B cell (primary cell): Measurements from ENCODE around the gene ARR3. TPM values are rescaled to one million over a fixed set of nuclear protein-coding genes. Genes with fewer than 3 reads are reported as not detected.
A peak's percentile ranks its signal among the peaks of the same experiment; 100 is the strongest.

Source experiments
- ATAC-seq: fragments of 200-7000 bp; cut with Tn5 transposase; one replicate; pipeline ENCODE4 v1.10.0; 2021; ENCODE audit warnings: low read depth, mild to moderate bottlenecking, moderate number of reproducible peaks, moderate library complexity
- CTCF ChIA-PET: fragments of 350-600 bp; sonication (Branson Sonifier 250); formaldehyde crosslinking; loops from one replicate; lab custom pipeline; 2021; ENCODE audit warnings: antibody characterized with exemption, inconsistent platforms; lab: Charles Lee
- POLR2A ChIA-PET: fragments of 350-600 bp; sonication (Branson Sonifier 250); formaldehyde crosslinking; loops from one replicate; lab custom pipeline; 2021; ENCODE audit warnings: antibody characterized with exemption; lab: Charles Lee
- DNase-seq: peaks from one replicate; pipeline ENCODE4 v3.0.0; 2013
- H2AFZ ChIP-seq: 2 replicates; pipeline ENCODE4 v1.6.1; 2012; ENCODE audit warnings: mild to moderate bottlenecking, low read depth, low read length; ENCODE audit not compliant: insufficient read depth, poor library complexity, severe bottlenecking
- H3K27ac ChIP-seq, 2 donors: 1 replicate in 1 of 2; 2 replicates in 1 of 2; pipeline ENCODE4 v1.5.1; 2012 to 2013; ENCODE audit warnings: low read length in 2 of 2, mild to moderate bottlenecking in 2 of 2, moderate library complexity in 1 of 2
- H3K27me3 ChIP-seq, 4 experiments: fragments of 200-600 bp in 1 of 4; sonication (generic) in 1 of 4; replicated peaks in 1 of 4; 1 replicate in 2 of 4; 2 replicates in 2 of 4; pipeline versions ENCODE4 v1.6.1 to v1.7.0; 2013 to 2016; ENCODE audit warnings: low read length in 3 of 4, mild to moderate bottlenecking in 2 of 4, mixed read lengths in 1 of 4, moderate library complexity in 1 of 4; ENCODE audit not compliant: insufficient read depth in 4 of 4, control insufficient read depth in 3 of 4; ENCODE audit errors: control extremely low read depth in 1 of 4
- H3K36me3 ChIP-seq, 2 experiments: replicated peaks in 1 of 2; 1 replicate in 1 of 2; 2 replicates in 1 of 2; pipeline versions ENCODE4 v1.6.1 to v1.7.1; 2013; ENCODE audit warnings: low read length in 1 of 2; ENCODE audit not compliant: insufficient read depth in 2 of 2, control insufficient read depth in 1 of 2; ENCODE audit errors: control extremely low read depth in 1 of 2, extremely low read depth in 1 of 2
- H3K4me1 ChIP-seq, 2 donors: fragments of 200-600 bp in 1 of 2; sonication (generic) in 1 of 2; 1 replicate in 1 of 2; 2 replicates in 1 of 2; pipeline versions ENCODE4 v1.5.1 to v1.6.1; 2013 to 2017; ENCODE audit warnings: low read length in 2 of 2; ENCODE audit not compliant: control insufficient read depth in 2 of 2, insufficient read depth in 2 of 2
- H3K4me2 ChIP-seq: replicated peaks from 2 replicates; pipeline ENCODE3; 2012; ENCODE audit warnings: mild to moderate bottlenecking, low read depth, low read length; ENCODE audit not compliant: poor library complexity, severe bottlenecking
- H3K4me3 ChIP-seq, 5 experiments: fragments of 200-600 bp in 1 of 5; sonication (generic) in 1 of 5; 1 replicate in 3 of 5; 2 replicates in 2 of 5; pipeline versions ENCODE4 v1.5.1 to v1.7.0; 2011 to 2016; ENCODE audit warnings: low read length in 4 of 5, mild to moderate bottlenecking in 4 of 5, low read depth in 2 of 5, control low read depth in 1 of 5, moderate library complexity in 1 of 5; ENCODE audit not compliant: insufficient read depth in 1 of 5; ENCODE audit errors: control extremely low read depth in 1 of 5, extremely low read depth in 1 of 5
- H3K79me2 ChIP-seq: fragments of 200-600 bp; sonication (generic); one replicate; pipeline ENCODE4 v1.6.0; 2016; ENCODE audit warnings: low read length; ENCODE audit not compliant: control insufficient read depth, insufficient read depth
- H3K9ac ChIP-seq: fragments of 200-600 bp; sonication (generic); 2 replicates; pipeline ENCODE4 v1.6.1; 2017; ENCODE audit warnings: mild to moderate bottlenecking, low read length, moderate library complexity
- H3K9me3 ChIP-seq, 3 donors: one replicate each; pipeline versions ENCODE4 v1.6.1 to v1.7.1; 2013; ENCODE audit warnings: low read length in 2 of 3; ENCODE audit not compliant: control insufficient read depth in 2 of 3, insufficient read depth in 1 of 3; ENCODE audit errors: control extremely low read depth in 1 of 3
- H4K20me1 ChIP-seq: 2 replicates; pipeline ENCODE4 v1.6.0; 2012; ENCODE audit warnings: mild to moderate bottlenecking, low read length; ENCODE audit not compliant: insufficient read depth, control insufficient read depth, poor library complexity, severe bottlenecking
- H3K27ac Mint-ChIP-seq: one replicate; pipeline ENCODE4 v1.8.0; 2021; ENCODE audit warnings: mixed read lengths
- H3K27me3 Mint-ChIP-seq: one replicate; pipeline ENCODE4 v1.8.0; 2021; ENCODE audit warnings: mixed read lengths
- H3K4me1 Mint-ChIP-seq: one replicate; pipeline ENCODE4 v1.8.0; 2021; ENCODE audit warnings: mixed read lengths
- H3K4me3 Mint-ChIP-seq: one replicate; pipeline ENCODE4 v1.8.0; 2021; ENCODE audit warnings: mixed read lengths
- H3K9me3 Mint-ChIP-seq: one replicate; pipeline ENCODE4 v1.8.0; 2022; ENCODE audit warnings: mixed read lengths; ENCODE audit not compliant: insufficient read depth
- CTCF ChIP-seq: fragments of 200-600 bp; IDR thresholded peaks from one replicate; pipeline ENCODE4 v1.8.0; 2022; ENCODE audit warnings: antibody characterized with exemption, mild to moderate bottlenecking
- EZH2 ChIP-seq: IDR thresholded peaks from 2 replicates; pipeline ENCODE4 v1.6.1; 2012; ENCODE audit warnings: borderline replicate concordance, low read depth, mild to moderate bottlenecking, moderate library complexity, low read length; ENCODE audit not compliant: insufficient read depth, poor library complexity, severe bottlenecking
- WGBS: methylation state at CpG from one replicate; pipeline ENCODE4 v1.1.5; 2013; ENCODE audit warnings: missing lambda C conversion rate; ENCODE audit not compliant: insufficient coverage; 5-methylcytosine and 5-hydroxymethylcytosine counted together
- intact Hi-C: fragments of 100-400 bp; cut with micrococcal nuclease; formaldehyde crosslinking; loops from one replicate; pipeline ENCODE4 v1.10.0; 2022
- polyA plus RNA-seq: library from polyadenylated mRNA; depleted of rRNA; stranded (reverse); fragments of >200 nt; gene quantifications from 2 replicates; pipeline ENCODE4 v1.2.3, GENCODE V29; 2012
- total RNA-seq, 2 donors: library from RNA; stranded (reverse); fragments of 120-200 nt in 1 of 2; gene quantifications; 1 replicate in 1 of 2; 2 replicates in 1 of 2; pipeline versions ENCODE4 v1.2.3 to v1.2.4, GENCODE V29; 2013 to 2022

The ARR3 gene
- total and polyA plus RNA-seq, 2 donors (not counting 1 experiment from before 2014, with no cell fraction given) = not detected

- peak; percentile 99 for ATAC-seq
- Histone ChIP-seq H3K36me3 (peaks cover 0 to 2% of the 10 kb centered on the region in 2 experiments), H3K4me3 (peak within 1 kb of the TSS; percentile 45 to 75 (median 57)), H3K79me2 (no peaks in the 10 kb centered on the region), H3K27ac (peak within 1 kb of the TSS; percentile 33 to 53), H3K9ac (peak within 1 kb of the TSS; percentile 73), H3K27me3 (no peaks in the 10 kb centered on the region), H3K4me2 (peak within 1 kb of the TSS; percentile 79), H4K20me1 (no peaks in the 10 kb centered on the region), H3K4me1 (peaks cover 10 to 13% of the 10 kb centered on the region in 2 donors), H2AFZ (peak within 1 kb of the TSS; percentile 77), H3K9me3 (no peaks in the 10 kb centered on the region)
- WGBS = 0% methylated on average over 28 of the region's 62 CpGs
- intact Hi-C loops = loop anchor here (1.0 to 10.0 kb wide), 2 partner anchors 144 to 155 kb away; partner anchors contain the start of gene IGBP1
- H3K27ac Mint-ChIP-seq = peak within 1 kb of the TSS; percentile 78
- peak within 1 kb of the TSS; percentile 89 for H3K4me3 Mint-ChIP-seq
- ChIA-PET CTCF (interaction anchor here (0.9 to 1.1 kb wide), 2 partner anchors 157 to 888 kb away, joined by 4 read pairs; partner anchors contain the start of gene IGBP1), POLR2A (interaction anchor here (0.6 kb wide), 1 partner anchor 183 kb away, joined by 12 read pairs; no protein-coding TSS in a partner anchor)
- peaks cover 20% of the 10 kb centered on the region for H3K4me1 Mint-ChIP-seq
- H3K27me3 Mint-ChIP-seq = no peaks in the 10 kb centered on the region
- TF ChIP-seq EZH2 (no peak), CTCF (no peak)
- peak; percentile 75 for DNase-seq
- no peaks in the 10 kb centered on the region for H3K9me3 Mint-ChIP-seq
These were observed 21.9 kb downstream of the ARR3 start, which contains the start of the genes KIF4A and PDZD11 for GRCh38 chrX:70289793-70290770. TSS of gene KIF4A (plus strand) at chrX:70290104. CDS start at chrX:70290459, 355 bp downstream. TSS of gene PDZD11 (minus strand) at chrX:70289927. CDS start at chrX:70289341, 586 bp downstream.

GRCh38 chrX:70292788-70293187 lies 24.7 kb downstream of the ARR3 start:
- no peak overlapping the region for H3K27ac Mint-ChIP-seq

More at GRCh38 chrX:70292788-70293187, 24.7 kb downstream of the ARR3 start:
- Histone ChIP-seq H3K27ac (no peak overlapping the region), H3K79me2 (no peaks in the 10 kb centered on the region), H3K27me3 (no peaks in the 10 kb centered on the region), H3K4me1 (peaks cover 10 to 13% of the 10 kb centered on the region in 2 donors), H4K20me1 (no peaks in the 10 kb centered on the region), H3K4me2 (no peak overlapping the region), H2AFZ (no peak overlapping the region), H3K9ac (no peak overlapping the region), H3K9me3 (no peaks in the 10 kb centered on the region), H3K4me3 (no peak overlapping the region), H3K36me3 (no peaks in the 10 kb centered on the region)
- WGBS = no CpG with 5 or more reads among the region's 1 CpG
- ChIA-PET CTCF (no interaction called here), POLR2A (no interaction called here)
- intact Hi-C loops = no loop called here
- TF ChIP-seq EZH2 = no peak
- TF ChIP-seq CTCF = no peak
- DNase-seq (no peak), ATAC-seq (no peak)
- H3K4me1 Mint-ChIP-seq = peaks cover 20% of the 10 kb centered on the region
- H3K27me3 Mint-ChIP-seq = no peaks in the 10 kb centered on the region
- no peak overlapping the region for H3K4me3 Mint-ChIP-seq
- no peaks in the 10 kb centered on the region for H3K9me3 Mint-ChIP-seq
